GDM1 (cell line): ENCODE results near the gene MYLK2.

Source experiments
- DNase-seq: peaks from one replicate; lab custom pipeline; 2025; lab: John Stamatoyannopoulos, UW

MYLK2 gene

GRCh38 chr20:31856516-31856915 lies 37.4 kb downstream of the MYLK2 start:
- no peak for DNase-seq

- DNase-seq: no peak
Observed at GRCh38 chr20:31857861-31858759, 39.0 kb downstream of the MYLK2 start.

GRCh38 chr20:31858760-31859083 lies 39.6 kb downstream of the MYLK2 start:
- no peak for DNase-seq

- DNase-seq: no peak
Observed at GRCh38 chr20:31859266-31859997, 40.3 kb downstream of the MYLK2 start.

GRCh38 chr20:31859998-31860380 lies 40.8 kb downstream of the MYLK2 start:
- DNase-seq: no peak

GRCh38 chr20:31860390-31861134 lies 41.4 kb downstream of the MYLK2 start:
- no peak for DNase-seq

- DNase-seq: no peak
Observed at GRCh38 chr20:31861135-31861384, 41.9 kb downstream of the MYLK2 start.

GRCh38 chr20:31861385-31862156 lies 42.4 kb downstream of the MYLK2 start:
- DNase-seq: peak; percentile 61

GRCh38 chr20:31862157-31862470 lies 43.0 kb downstream of the MYLK2 start:
- no peak for DNase-seq

GRCh38 chr20:31862506-31862905 lies 43.4 kb downstream of the MYLK2 start:
- no peak for DNase-seq

- DNase-seq: no peak
Observed at GRCh38 chr20:31863296-31864085, 44.3 kb downstream of the MYLK2 start.

GRCh38 chr20:31864521-31865400 lies 45.6 kb downstream of the MYLK2 start:
- DNase-seq: no peak

GRCh38 chr20:31866221-31866620 lies 47.1 kb downstream of the MYLK2 start:
- DNase-seq: no peak

GRCh38 chr20:31868853-31869672 lies 49.9 kb downstream of the MYLK2 start:
- DNase-seq: no peak

GRCh38 chr20:31869673-31869941 lies 50.5 kb downstream of the MYLK2 start:
- no peak for DNase-seq

- DNase-seq: no peak
Observed at GRCh38 chr20:31869942-31870725, 51.0 kb downstream of the MYLK2 start, which contains the start of the genes DUSP15 and TTLL9. DUSP15 (minus strand) TSS chr20:31870527; CDS start chr20:31870337, 190 bp downstream. TTLL9 (plus strand) TSS chr20:31870634; CDS start chr20:31871127, 493 bp downstream.

GRCh38 chr20:31870726-31871617 lies 51.8 kb downstream of the MYLK2 start:
- DNase-seq: no peak

- DNase-seq: no peak
Observed at GRCh38 chr20:31871618-31871954, 52.4 kb downstream of the MYLK2 start.
